Psoas muscle (tissue), 8 donors: ENCODE measurements around the gene NOP10. TPM values are rescaled to one million over a fixed set of nuclear protein-coding genes. Genes with fewer than 3 reads are reported as not detected.

Source experiments
- ATAC-seq, 4 donors: fragments of 200-7000 bp; cut with Tn5 transposase; one replicate each; pipeline ENCODE4 v1.9.1; 2020; ENCODE audit warnings: moderate library complexity in 3 of 4, mild to moderate bottlenecking in 2 of 4
- DNase-seq, 2 donors: peaks; one replicate each; pipeline ENCODE4 v3.0.0-alpha.2; 2020
- H3K27ac ChIP-seq: fragments of 200-600 bp; one replicate; pipeline ENCODE4 v1.8.0; 2022
- H3K27me3 ChIP-seq, 3 donors: fragments of 200-600 bp in 1 of 3; one replicate each; pipeline versions ENCODE4 v1.6.1 to v1.8.0; 2013 to 2022; ENCODE audit warnings: low read length in 2 of 3, mild to moderate bottlenecking in 2 of 3, moderate library complexity in 1 of 3; ENCODE audit not compliant: insufficient read depth in 3 of 3
- H3K36me3 ChIP-seq, 2 donors: fragments of 200-600 bp in 1 of 2; one replicate each; pipeline versions ENCODE4 v1.6.1 to v1.8.0; 2013 to 2022; ENCODE audit warnings: low read depth in 1 of 2, mild to moderate bottlenecking in 1 of 2, moderate library complexity in 1 of 2; ENCODE audit not compliant: insufficient read depth in 1 of 2
- H3K4me1 ChIP-seq: fragments of 200-600 bp; one replicate; pipeline ENCODE4 v1.8.0; 2022
- H3K4me3 ChIP-seq: fragments of 200-600 bp; one replicate; pipeline ENCODE4 v1.8.0; 2022; ENCODE audit warnings: mild to moderate bottlenecking
- H3K9me3 ChIP-seq: fragments of 200-600 bp; one replicate; pipeline ENCODE4 v1.8.0; 2022
- CTCF ChIP-seq: fragments of 200-600 bp; IDR thresholded peaks from one replicate; pipeline ENCODE4 v1.8.0; 2022; ENCODE audit warnings: antibody characterized with exemption
- WGBS, 3 donors: extraction: QIAGEN DNeasy Blood & Tissue Kit; methylation state at CpG; one replicate each; pipeline versions ENCODE4 v1.1.6 to v1.1.7; 2013; 5-methylcytosine and 5-hydroxymethylcytosine counted together
- intact Hi-C, 2 donors: fragments of 100-400 bp; cut with DNase I; formaldehyde crosslinking; loops; one replicate each; pipeline versions ENCODE4 v1.11.0 to v1.14.2; 2022
- polyA plus RNA-seq, 3 donors: library from polyadenylated mRNA; stranded (reverse); fragments of 200-250 nt; gene quantifications; one replicate each; pipeline ENCODE4 v1.2.3, GENCODE V29; 2013
- total RNA-seq, 4 donors: library from RNA; stranded (reverse); fragmentation: NEBNext Ultra II Directional in 2 of 4; extraction: Animal tissue kit (Norgen Biotek cat#: 25700) in 2 of 4; gene quantifications; one replicate each; pipeline versions ENCODE4 v1.2.1 to v1.2.4, GENCODE V29; 2021 to 2023
- donor health status: healthy with polysubstance abuse.
- donor health status: DM: no; HTN: no; CAD: no; lungs with moderate emphysema.
- donor health status: Bipolar disorder and iron deficiency.
- donor health status: healthy.
- donor health status: DM: yes; HTN: yes; CAD: no.
- donor health status: DM: no; HTN: no; CAD: no.
- donor health status: DM: no; HTN: no; CAD: no.
- donor health status: DM: yes; HTN: yes; CAD: no.

Gene NOP10
- total and polyA plus RNA-seq, 7 donors = 123 to 441 (median 146) TPM

- H3K9me3 ChIP-seq = no peaks in the 10 kb centered on the region
- peak within 1 kb of the TSS; percentile 97 for H3K27ac ChIP-seq
- WGBS, 3 donors = 0 to 1% (median 0%) methylated on average over 43 to 80 of the region's 80 CpGs
- TF ChIP-seq CTCF = peak; percentile 95
- intact Hi-C loops = loop anchor here in 1 of 2 donors (1.0 kb wide), 2 partner anchors 24 to 125 kb away; partner anchors contain the start of genes NOP10 and NUTM1
- ATAC-seq = peak; percentile 94 to 96 (median 96)
- peak within 1 kb of the TSS; percentile 98 for H3K4me3 ChIP-seq
- H3K36me3 ChIP-seq = peaks cover 0 to 15% of the 10 kb centered on the region in 2 donors
- DNase-seq = peak; percentile 87 to 93
- H3K27me3 ChIP-seq = no peaks in the 10 kb centered on the region
- peaks cover 9% of the 10 kb centered on the region for H3K4me1 ChIP-seq
Measured at GRCh38 chr15:34367101-34368081, 24.5 kb upstream of the NOP10 start, which contains the start of gene LPCAT4. Gene LPCAT4, minus strand, starts transcription at chr15:34367196. Its CDS starts 96 bp downstream, at chr15:34367100.

- peaks cover 0 to 15% of the 10 kb centered on the region in 2 donors for H3K36me3 ChIP-seq
- 0 to 1% (median 0%) methylated on average over 32 to 37 of the region's 37 CpGs for WGBS, 3 donors
- intact Hi-C loops = loop anchor here in 1 of 2 donors (1.0 kb wide), 2 partner anchors 23 to 124 kb away; partner anchors contain the start of genes NOP10 and NUTM1
- peak overlapping the region; percentile 97 for H3K27ac ChIP-seq
- H3K9me3 ChIP-seq = no peaks in the 10 kb centered on the region
- ATAC-seq = peak; percentile 27 to 43 (median 30)
- H3K4me3 ChIP-seq = peak overlapping the region; percentile 98
- no peaks in the 10 kb centered on the region for H3K27me3 ChIP-seq
- peak; percentile 56 to 72 for DNase-seq
- no peak for TF ChIP-seq CTCF
- H3K4me1 ChIP-seq = peaks cover 9% of the 10 kb centered on the region
Measured at GRCh38 chr15:34366271-34367065, 23.5 kb upstream of the NOP10 start.

GRCh38 chr15:34365836-34366235 is 22.9 kb upstream of the NOP10 start:
- DNase-seq (no peak), ATAC-seq (no peak)
- intact Hi-C loops = no loop called here
- peak overlapping the region; percentile 98 for H3K4me3 ChIP-seq
- 35 to 42% (median 42%) methylated on average over 5 of the region's 5 CpGs for WGBS, 3 donors
- H3K36me3 ChIP-seq = peaks cover 0 to 20% of the 10 kb centered on the region in 2 donors
- peaks cover 9% of the 10 kb centered on the region for H3K4me1 ChIP-seq
- no peaks in the 10 kb centered on the region for H3K27me3 ChIP-seq
- H3K9me3 ChIP-seq = no peaks in the 10 kb centered on the region
- TF ChIP-seq CTCF = no peak
- peak overlapping the region; percentile 97 for H3K27ac ChIP-seq

GRCh38 chr15:34365091-34365825 is 22.3 kb upstream of the NOP10 start:
- no peak for DNase-seq
- TF ChIP-seq CTCF = no peak
- peaks cover 0 to 26% of the 10 kb centered on the region in 2 donors for H3K36me3 ChIP-seq
- no peaks in the 10 kb centered on the region for H3K27me3 ChIP-seq
- intact Hi-C loops = no loop called here
- peaks cover 9% of the 10 kb centered on the region for H3K4me1 ChIP-seq
- 77 to 86% (median 80%) methylated on average over 16 of the region's 16 CpGs for WGBS, 3 donors
- no peak for ATAC-seq
- H3K27ac ChIP-seq = no peak overlapping the region
- H3K9me3 ChIP-seq = no peaks in the 10 kb centered on the region
- peak overlapping the region; percentile 98 for H3K4me3 ChIP-seq
